Activated CD4-positive, alpha-beta T cell treated with anti-CD3 and anti-CD28 coated beads, Interleukin-2, amount 10 ng/mL, durations not matched to agents 7 days and 5 days (primary cell): ENCODE data around the gene SPC24. TPM values are rescaled to one million over a fixed set of nuclear protein-coding genes. Genes with fewer than 3 reads are reported as not detected.
"Not testable (repeated sequence)": the region's sequence is repeated elsewhere in the genome, so short reads cannot be mapped to it uniquely, and the experiment has no call there.

Source experiments
- CTCF ChIA-PET: fragments of 350-600 bp; sonication (Branson Sonifier 250); formaldehyde crosslinking; loops from one replicate; lab custom pipeline; 2021; ENCODE audit warnings: antibody characterized with exemption; lab: Charles Lee
- POLR2A ChIA-PET: fragments of 350-600 bp; sonication (Branson Sonifier 250); formaldehyde crosslinking; loops from one replicate; lab custom pipeline; 2021; ENCODE audit warnings: antibody characterized with exemption; lab: Charles Lee
- DNase-seq: peaks from one replicate; pipeline ENCODE4 v3.0.0-alpha.2; 2020
- H3K27ac Mint-ChIP-seq: one replicate; pipeline ENCODE4 v1.8.0; 2021; ENCODE audit warnings: mild to moderate bottlenecking, moderate library complexity, mixed read lengths
- H3K27me3 Mint-ChIP-seq: one replicate; pipeline ENCODE4 v1.8.0; 2021; ENCODE audit warnings: mixed read lengths
- H3K36me3 Mint-ChIP-seq: one replicate; pipeline ENCODE4 v1.8.0; 2021; ENCODE audit warnings: low read depth, mixed read lengths
- H3K4me1 Mint-ChIP-seq: one replicate; pipeline ENCODE4 v1.8.0; 2021; ENCODE audit warnings: mixed read lengths
- H3K4me3 Mint-ChIP-seq: one replicate; pipeline ENCODE4 v1.8.0; 2021; ENCODE audit warnings: mild to moderate bottlenecking, moderate library complexity, mixed read lengths
- H3K9me3 Mint-ChIP-seq: one replicate; pipeline ENCODE4 v1.8.0; 2021; ENCODE audit warnings: mixed read lengths
- total RNA-seq, 2 experiments: library from RNA; stranded (reverse); gene quantifications; one replicate each; pipeline ENCODE4 v1.2.3, GENCODE V29; 2021

The SPC24 gene
- total RNA-seq, 2 experiments from 2014 or later, result 80.4 to 97.3 TPM

DNA sequence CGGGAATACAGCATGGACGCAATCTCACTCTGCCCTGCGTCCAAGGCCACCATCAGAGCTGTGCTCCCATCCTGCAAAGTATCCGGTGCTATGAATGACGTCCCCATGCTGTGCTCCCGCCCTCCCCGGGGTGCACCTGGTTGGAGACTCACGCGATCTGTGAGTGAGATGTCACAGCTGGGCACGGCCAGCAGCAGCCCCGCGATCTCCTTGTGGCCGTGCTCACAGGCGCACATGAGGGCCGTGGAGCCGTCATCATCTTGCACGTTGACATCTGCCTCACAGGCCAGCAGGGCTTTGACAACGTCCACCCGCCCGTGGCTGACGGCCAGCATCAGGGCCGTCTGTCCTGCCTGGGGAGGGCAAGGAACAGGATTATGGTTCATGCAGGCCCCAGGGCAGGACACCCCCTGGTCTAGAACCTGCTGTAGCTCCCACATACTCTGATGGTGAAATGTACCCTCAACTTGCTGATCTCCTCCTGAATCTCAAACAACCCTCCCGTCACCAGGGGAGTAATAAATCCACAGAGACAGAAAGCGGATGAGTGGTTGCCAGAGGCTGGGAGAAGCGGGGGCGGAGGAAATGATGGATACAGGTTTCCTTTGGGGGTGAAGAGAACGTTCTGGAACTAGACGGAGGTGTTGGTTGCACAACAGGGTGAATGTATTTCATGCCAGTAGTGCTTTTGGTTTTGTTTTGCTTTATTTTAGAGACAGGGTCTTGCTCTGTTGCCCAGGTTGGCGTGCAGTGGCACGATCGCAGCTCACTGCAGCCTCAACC is 14.5 kb upstream of the SPC24 start:
- H3K4me1 Mint-ChIP-seq, result no peaks in the 10 kb centered on the region
- CTCF ChIA-PET, result interaction anchor here (0.7 to 1.4 kb wide), 2 partner anchors 58 to 371 kb away, joined by 3 read pairs; no protein-coding TSS in a partner anchor
- no peak overlapping the region for H3K27ac Mint-ChIP-seq
- no peaks in the 10 kb centered on the region for H3K36me3 Mint-ChIP-seq
- no peaks in the 10 kb centered on the region for H3K9me3 Mint-ChIP-seq
- no peak overlapping the region for H3K4me3 Mint-ChIP-seq
- POLR2A ChIA-PET, result no interaction called here
- no peak for DNase-seq
- no peaks in the 10 kb centered on the region for H3K27me3 Mint-ChIP-seq

DNA sequence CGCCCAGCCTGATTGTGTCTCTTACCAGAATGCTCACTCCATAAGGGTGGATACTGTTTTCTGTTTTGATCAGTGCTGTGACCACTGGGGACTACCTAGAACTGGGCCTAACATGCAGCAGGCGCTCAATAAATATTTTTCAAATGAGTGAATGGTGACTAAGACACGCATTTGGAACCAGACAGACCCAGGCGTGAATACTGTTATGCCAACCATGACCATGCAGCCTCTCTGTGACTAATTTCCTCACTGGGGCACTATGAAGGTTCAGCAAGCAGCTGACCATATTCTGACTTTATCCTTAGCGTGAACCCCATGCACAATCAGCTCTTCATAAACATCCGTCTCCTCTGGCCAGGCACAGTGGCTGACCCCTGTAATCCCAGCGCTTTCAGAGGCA is 13.0 kb upstream of the SPC24 start:
- no peak for DNase-seq
- H3K9me3 Mint-ChIP-seq, result no peaks in the 10 kb centered on the region
- H3K27ac Mint-ChIP-seq, result no peak overlapping the region
- no peaks in the 10 kb centered on the region for H3K36me3 Mint-ChIP-seq
- CTCF ChIA-PET, result interaction anchor here (1.4 kb wide), 1 partner anchor 15 kb away, joined by 3 read pairs; no protein-coding TSS in a partner anchor
- peaks cover 2% of the 10 kb centered on the region for H3K27me3 Mint-ChIP-seq
- H3K4me1 Mint-ChIP-seq, result no peaks in the 10 kb centered on the region
- POLR2A ChIA-PET, result no interaction called here
- no peak overlapping the region for H3K4me3 Mint-ChIP-seq

DNA sequence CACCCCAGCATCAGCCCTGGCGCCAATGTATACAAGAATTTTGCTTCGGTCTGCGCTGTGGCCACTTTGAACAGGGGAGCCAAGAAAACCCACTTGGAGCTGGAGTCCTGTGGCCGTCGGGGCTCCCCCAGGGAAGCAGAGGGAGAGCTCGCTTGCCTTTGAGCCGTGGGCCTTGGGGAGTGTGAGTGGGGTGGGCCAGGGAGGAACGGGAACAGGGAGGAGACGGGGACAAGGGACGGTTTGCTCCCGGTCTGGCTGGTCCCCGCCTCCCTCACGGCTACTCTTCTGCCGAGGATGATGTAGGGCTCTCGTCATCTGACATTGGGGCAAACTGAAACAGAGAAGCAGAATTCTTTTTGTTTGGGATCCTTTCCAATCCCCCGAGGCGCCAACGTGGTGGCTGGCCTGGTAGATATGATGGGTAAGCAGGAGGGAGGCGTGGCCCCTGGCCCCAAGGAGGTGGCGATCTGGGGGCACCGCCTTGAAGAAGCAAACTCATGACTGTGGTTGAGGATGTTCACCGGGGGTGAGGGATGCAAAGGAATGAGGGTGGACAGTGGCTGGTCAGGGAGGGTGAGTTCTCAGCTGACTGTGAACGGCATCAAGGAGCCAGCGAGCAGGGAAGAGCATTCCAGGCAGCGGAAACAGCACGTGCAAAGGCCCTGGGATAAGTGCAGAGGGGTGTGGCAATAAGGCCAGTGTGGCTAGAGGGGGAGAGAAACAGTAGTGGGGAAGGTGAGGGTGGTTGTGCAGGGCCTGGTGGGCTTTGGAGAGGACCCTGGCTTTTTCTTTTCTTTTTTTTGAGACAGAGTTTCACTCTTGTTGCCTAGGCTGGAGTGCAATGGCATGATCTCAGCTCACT is 10.9 kb upstream of the SPC24 start:
- Mint-ChIP-seq H3K9me3 (no peaks in the 10 kb centered on the region), H3K36me3 (no peaks in the 10 kb centered on the region), H3K4me1 (no peaks in the 10 kb centered on the region), H3K27me3 (peaks cover 2% of the 10 kb centered on the region), H3K27ac (no peak overlapping the region), H3K4me3 (no peak overlapping the region)
- ChIA-PET CTCF (no interaction called here), POLR2A (no interaction called here)
- no peak for DNase-seq

DNA sequence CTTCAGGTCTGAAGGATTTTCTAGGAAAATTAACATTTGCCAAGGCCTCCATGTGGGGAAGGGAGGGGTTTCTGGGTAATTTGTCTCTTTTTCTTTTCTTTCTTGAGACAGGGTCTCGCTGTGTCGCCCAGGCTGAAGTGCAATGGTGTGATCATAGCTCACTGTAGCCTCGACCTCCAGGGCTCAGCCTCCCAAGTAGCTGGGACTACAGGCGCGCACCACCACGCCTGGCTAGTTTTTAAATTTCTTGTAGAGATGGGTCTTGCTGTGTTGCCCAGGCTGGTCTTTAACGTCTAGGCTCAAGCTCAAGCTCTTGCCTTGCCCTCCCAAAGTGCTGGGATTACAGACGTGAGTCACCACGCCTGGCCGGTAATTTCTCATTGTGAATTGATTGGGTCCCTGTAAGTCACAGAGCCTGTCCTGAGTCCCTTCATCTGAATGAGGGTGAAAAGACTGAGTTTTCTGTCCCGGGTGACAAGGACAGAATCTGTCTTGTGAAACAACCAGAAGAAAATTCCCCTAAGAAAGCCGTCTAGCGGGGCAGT is 10.0 kb upstream of the SPC24 start:
- Mint-ChIP-seq H3K4me3 (no peak overlapping the region), H3K36me3 (no peaks in the 10 kb centered on the region), H3K27me3 (peaks cover 2% of the 10 kb centered on the region), H3K27ac (no peak overlapping the region), H3K4me1 (no peaks in the 10 kb centered on the region), H3K9me3 (no peaks in the 10 kb centered on the region)
- DNase-seq, result no peak
- CTCF ChIA-PET, result no interaction called here
- POLR2A ChIA-PET, result no interaction called here

DNA sequence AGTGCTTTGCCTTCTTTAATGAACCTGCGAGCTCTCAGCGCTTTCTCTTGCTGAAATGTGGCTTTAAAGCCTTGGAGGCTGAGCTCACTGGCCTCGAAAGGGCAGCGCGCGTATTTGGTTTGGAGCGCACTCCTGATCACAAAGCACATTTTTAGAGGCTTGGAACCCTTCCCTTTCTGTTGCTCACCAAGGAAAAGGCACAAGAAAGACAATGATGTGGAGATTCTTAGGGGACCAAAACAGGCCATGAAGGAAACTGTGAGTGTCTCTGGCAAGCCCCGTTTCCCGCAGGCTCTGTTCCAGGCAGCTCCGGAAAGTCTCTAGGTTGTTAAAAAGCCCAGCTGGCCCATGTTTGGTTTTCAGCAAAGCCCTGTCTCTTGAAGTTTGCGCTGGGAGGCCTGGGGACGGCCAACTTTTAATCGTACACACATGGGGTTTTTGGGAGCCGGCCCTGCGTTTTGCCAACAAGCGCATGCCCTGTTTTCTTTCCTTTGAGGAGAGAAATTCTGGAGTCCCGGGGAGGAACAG is 9.4 kb upstream of the SPC24 start:
- Mint-ChIP-seq H3K9me3 (no peaks in the 10 kb centered on the region), H3K36me3 (no peaks in the 10 kb centered on the region), H3K4me3 (no peak overlapping the region), H3K4me1 (no peaks in the 10 kb centered on the region), H3K27me3 (peaks cover 2% of the 10 kb centered on the region), H3K27ac (no peak overlapping the region)
- ChIA-PET POLR2A (no interaction called here), CTCF (no interaction called here)
- DNase-seq, result no peak

DNA sequence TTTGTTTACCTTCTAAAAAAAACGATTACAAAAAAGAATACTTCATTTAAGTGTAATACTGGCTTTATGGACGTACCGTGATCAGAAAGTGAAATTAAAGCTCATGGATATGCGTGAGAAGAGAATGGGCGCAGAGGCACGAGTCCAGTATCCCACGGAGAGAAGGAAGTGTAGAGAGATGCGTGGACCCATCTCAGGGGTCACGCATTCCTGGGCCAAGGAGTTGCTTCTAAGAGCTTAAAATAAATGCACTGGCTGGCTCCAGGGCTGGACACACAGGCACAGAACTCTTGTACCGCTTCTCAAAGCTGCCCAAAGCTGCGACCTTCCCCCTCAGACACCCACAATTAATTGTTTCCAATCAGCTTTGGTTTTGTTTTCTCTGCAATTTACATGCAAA is 8.7 kb upstream of the SPC24 start:
- H3K27me3 Mint-ChIP-seq, result peaks cover 2% of the 10 kb centered on the region
- H3K4me1 Mint-ChIP-seq, result no peaks in the 10 kb centered on the region
- ChIA-PET POLR2A (no interaction called here), CTCF (no interaction called here)
- no peak for DNase-seq
- H3K9me3 Mint-ChIP-seq, result no peaks in the 10 kb centered on the region
- no peak overlapping the region for H3K4me3 Mint-ChIP-seq
- H3K36me3 Mint-ChIP-seq, result no peaks in the 10 kb centered on the region
- no peak overlapping the region for H3K27ac Mint-ChIP-seq

DNA sequence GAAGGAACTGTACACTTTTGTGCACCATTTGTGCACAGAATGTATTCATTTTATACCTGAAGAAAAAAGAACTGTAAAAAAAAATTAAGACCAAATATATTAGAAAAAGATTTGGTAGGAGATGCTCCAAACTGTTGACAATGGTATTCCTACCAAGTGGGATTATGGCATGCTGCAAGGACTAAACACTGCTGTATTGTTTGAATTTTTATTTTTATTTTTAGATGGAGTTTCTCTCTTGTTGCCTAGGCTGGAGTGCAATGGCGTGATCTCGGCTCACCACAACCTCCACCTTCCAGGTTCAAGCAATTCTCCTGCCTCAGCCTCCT is 4.8 kb upstream of the SPC24 start:
- DNase-seq, H3K36me3 Mint-ChIP-seq, H3K4me1 Mint-ChIP-seq, H3K27ac Mint-ChIP-seq, H3K9me3 Mint-ChIP-seq, POLR2A ChIA-PET, H3K4me3 Mint-ChIP-seq, H3K27me3 Mint-ChIP-seq: not testable (repeated sequence)
- CTCF ChIA-PET, result interaction anchor here (0.7 to 0.9 kb wide), 2 partner anchors 70 to 274 kb away, joined by 4 to 5 read pairs; partner anchors contain the start of gene ODAD3

DNA sequence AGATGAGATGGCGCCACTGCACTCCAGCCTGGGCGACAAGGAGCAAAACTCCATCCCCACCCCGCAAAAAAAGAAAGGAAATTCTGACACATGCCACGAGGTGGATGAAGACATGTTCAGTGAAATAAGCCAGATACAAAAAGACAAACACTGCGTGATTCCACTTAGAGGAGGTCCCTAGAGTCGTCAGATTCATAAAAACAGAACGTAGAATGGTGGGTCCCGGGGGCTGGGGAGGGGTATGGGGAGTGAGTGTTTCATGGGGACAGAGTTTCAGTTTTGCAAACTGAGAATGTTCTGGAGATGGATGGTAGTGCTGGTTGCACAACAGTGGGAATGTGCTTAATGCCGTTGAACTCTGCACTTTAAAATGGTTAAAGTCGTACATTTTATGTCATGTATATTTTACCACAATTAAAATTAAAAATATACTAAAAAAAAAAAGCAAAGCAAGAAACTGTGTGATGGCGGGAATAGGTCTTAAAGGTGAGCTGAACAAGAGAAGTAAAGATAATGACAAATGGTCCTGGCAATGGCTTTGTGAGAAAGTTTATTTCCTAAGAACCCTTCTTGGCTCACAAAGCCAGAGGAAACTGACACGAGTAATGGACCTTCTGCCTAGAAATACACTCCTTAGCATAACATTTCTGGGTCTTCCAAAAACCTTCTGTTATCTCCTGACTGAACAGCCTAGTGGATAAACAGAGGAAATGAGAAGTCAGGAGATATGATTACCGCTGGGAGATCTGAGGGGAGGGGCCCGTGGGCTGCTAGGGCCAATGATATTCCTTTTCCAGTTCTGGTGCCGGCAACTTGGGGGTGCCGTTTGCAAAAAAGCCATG is 4.2 kb upstream of the SPC24 start:
- Mint-ChIP-seq H3K27me3 (peaks cover 2% of the 10 kb centered on the region), H3K27ac (no peak overlapping the region), H3K36me3 (peaks cover 2% of the 10 kb centered on the region), H3K9me3 (no peaks in the 10 kb centered on the region), H3K4me3 (no peak overlapping the region), H3K4me1 (peaks cover 8% of the 10 kb centered on the region)
- POLR2A ChIA-PET, result no interaction called here
- CTCF ChIA-PET, result interaction anchor here (0.7 to 0.9 kb wide), 2 partner anchors 69 to 275 kb away, joined by 4 to 5 read pairs; partner anchors contain the start of gene ODAD3
- DNase-seq, result no peak

DNA sequence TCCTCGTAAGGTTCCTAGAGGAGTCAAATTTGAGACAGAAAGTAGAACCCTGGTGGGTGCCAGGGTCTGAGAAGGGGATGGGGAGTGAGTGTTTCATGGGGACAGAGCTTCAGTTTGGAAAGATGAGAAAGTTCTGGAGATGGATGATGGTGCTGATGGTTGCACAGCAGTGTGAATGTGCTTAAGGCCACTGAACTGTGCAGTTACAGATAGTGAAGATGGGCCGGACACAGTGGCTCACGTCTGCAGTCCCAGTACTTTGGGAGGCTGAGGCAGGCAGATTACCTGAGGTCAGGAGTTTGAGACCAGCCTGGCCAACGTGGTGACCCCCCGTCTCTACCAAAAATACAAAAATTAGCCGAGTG is 917 bp downstream of the SPC24 start:
- ChIA-PET POLR2A (no interaction called here), CTCF (interaction anchor here (1.0 to 2.9 kb wide), 4 partner anchors 8 to 328 kb away, joined by 3 to 9 read pairs (median 4); no protein-coding TSS in a partner anchor)
- Mint-ChIP-seq H3K36me3 (peaks cover 27% of the 10 kb centered on the region), H3K4me1 (peaks cover 31% of the 10 kb centered on the region), H3K9me3 (no peaks in the 10 kb centered on the region), H3K4me3 (peak overlapping the region; percentile 83), H3K27ac (peak overlapping the region; percentile 92), H3K27me3 (no peaks in the 10 kb centered on the region)
- no peak for DNase-seq

DNA sequence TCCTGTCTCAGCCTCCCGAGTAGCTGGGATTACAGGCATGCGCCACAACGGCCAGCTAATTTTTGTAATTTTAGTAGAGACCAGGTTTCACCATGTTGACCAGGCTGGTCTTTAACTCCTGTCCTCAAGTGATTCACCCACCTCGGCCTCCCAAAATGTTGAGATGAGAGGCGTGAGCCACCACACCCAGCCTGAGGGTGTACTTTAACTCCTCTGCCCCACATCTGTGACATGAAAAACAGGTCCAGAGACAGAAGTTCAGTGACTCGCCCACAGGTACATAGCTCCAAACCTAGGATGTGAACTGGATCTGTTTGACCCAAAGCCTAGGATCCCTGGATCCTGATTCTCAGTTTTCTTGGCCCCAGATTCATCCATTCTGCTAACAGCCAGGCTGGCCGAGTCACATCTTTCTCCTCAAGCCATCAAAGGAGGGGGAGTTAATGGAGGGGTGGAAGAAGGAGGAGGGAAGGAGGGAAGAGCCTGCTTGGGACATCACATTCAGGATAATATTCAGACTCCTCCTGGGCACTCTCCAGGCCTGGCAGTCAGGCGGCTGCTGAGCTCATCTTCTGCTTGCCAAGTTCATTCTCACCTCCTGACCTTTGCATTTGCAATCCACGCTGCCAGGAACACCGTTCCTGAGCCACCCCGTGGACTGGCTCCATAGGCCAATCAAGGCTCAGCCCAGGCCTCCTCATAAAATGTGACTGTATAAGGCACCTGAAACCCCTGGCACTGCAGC is 3.1 kb downstream of the SPC24 start:
- DNase-seq, result no peak

DNA sequence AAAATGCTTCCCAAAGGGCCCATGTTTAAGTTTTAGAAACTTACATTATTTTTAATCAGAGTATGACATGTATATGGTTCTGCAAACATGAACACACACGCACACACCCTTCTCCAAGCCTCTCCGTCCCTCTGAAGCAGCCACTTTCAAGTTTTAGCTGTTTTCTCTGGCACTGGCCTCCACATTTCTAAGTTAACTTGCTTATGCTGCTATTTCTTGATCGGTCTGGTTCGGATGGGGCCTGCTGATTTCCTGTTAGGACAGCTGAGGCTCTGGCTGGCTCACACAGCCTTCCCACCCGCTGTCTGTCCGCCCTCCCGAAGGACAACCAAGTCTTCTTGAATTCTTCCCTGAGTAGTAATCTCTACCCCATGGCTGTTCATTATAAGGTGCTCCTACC is 4.4 kb downstream of the SPC24 start:
- POLR2A ChIA-PET, result no interaction called here
- Mint-ChIP-seq H3K27ac (no peak overlapping the region), H3K4me1 (peaks cover 27% of the 10 kb centered on the region), H3K27me3 (no peaks in the 10 kb centered on the region), H3K36me3 (peaks cover 57% of the 10 kb centered on the region), H3K9me3 (no peaks in the 10 kb centered on the region), H3K4me3 (no peak overlapping the region)
- CTCF ChIA-PET, result interaction anchor here (0.6 to 1.4 kb wide), 5 partner anchors 12 to 1502 kb away, joined by 3 to 4 read pairs (median 3); no protein-coding TSS in a partner anchor
- no peak for DNase-seq

More for the DNA sequence above, 3.1 kb downstream of the SPC24 start:
- ChIA-PET POLR2A (no interaction called here), CTCF (interaction anchor here (1.4 kb wide), 1 partner anchor 33 kb away, joined by 4 read pairs; no protein-coding TSS in a partner anchor)
- peaks cover 45% of the 10 kb centered on the region for H3K36me3 Mint-ChIP-seq
- H3K9me3 Mint-ChIP-seq, result no peaks in the 10 kb centered on the region
- peak overlapping the region; percentile 50 for H3K27ac Mint-ChIP-seq
- H3K4me1 Mint-ChIP-seq, result peaks cover 31% of the 10 kb centered on the region
- H3K4me3 Mint-ChIP-seq, result peak overlapping the region; percentile 30
- H3K27me3 Mint-ChIP-seq, result no peaks in the 10 kb centered on the region
